ENCODE results near the gene ZNF236. TPM values are rescaled to one million over a fixed set of nuclear protein-coding genes. Genes with fewer than 3 reads are reported as not detected.
A peak's percentile ranks its signal among the peaks of the same experiment; 100 is the strongest.

Gene ZNF236
- total RNA-seq, 1 donor from 2014 or later = 9.7 TPM

DNA sequence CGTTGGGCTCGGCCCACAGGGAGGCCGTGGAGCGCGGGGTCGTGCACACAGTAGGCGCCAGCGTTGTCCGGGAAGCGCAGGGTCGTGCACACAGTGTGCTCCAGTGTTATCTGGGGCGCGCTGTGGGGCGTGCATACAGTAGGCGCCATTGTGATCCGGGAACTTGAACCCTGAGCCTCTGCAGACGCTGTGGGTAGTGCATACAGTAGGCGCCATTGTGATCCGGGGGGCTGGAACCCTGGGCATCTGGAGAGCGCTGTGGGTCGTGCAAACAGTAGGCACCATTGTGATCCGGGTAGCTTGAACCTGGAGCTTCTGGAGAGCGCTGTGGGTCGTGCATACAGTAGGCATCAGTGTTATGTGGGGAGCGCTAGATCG, 793 bp downstream of the ZNF236 start:
- Histone ChIP-seq H3K27ac (peak overlapping the region; percentile 70 to 92), H3K4me1 (peaks cover 0 to 11% of the 10 kb centered on the region in 2 donors), H3K27me3 (no peaks in the 10 kb centered on the region), H3K36me3 (no peaks in the 10 kb centered on the region), H3K9me3 (no peaks in the 10 kb centered on the region), H3K4me3 (peak overlapping the region; percentile 66 to 78)
- DNase-seq (ENCODE audit: low spot score in 2 of 2) = no peak
- intact Hi-C loops (cut with DNase I) = loop anchor here (2.0 to 10.0 kb wide), 6 partner anchors 20 to 1618 kb away; partner anchors contain the start of genes MBP and PTGR3
- no peak for TF ChIP-seq CTCF (IDR thresholded peaks at IDR 0.05)

GRCh38 chr18:76823587-76824011, 1.2 kb downstream of the ZNF236 start:
- intact Hi-C loops (cut with DNase I) = loop anchor here (2.0 to 10.0 kb wide), 6 partner anchors 21 to 1619 kb away; partner anchors contain the start of genes MBP and PTGR3
- H3K36me3 ChIP-seq = no peaks in the 10 kb centered on the region
- peak overlapping the region; percentile 70 to 92 for H3K27ac ChIP-seq
- no peaks in the 10 kb centered on the region for H3K27me3 ChIP-seq
- no peak for TF ChIP-seq CTCF (IDR thresholded peaks at IDR 0.05)
- DNase-seq (ENCODE audit: low spot score in 2 of 2) = no peak
- H3K4me3 ChIP-seq = peak overlapping the region; percentile 66 to 78
- H3K4me1 ChIP-seq = peaks cover 0 to 11% of the 10 kb centered on the region in 2 donors
- H3K9me3 ChIP-seq = no peaks in the 10 kb centered on the region

GRCh38 chr18:76824145-76824676, 1.9 kb downstream of the ZNF236 start:
- Histone ChIP-seq H3K9me3 (no peaks in the 10 kb centered on the region), H3K36me3 (no peaks in the 10 kb centered on the region), H3K27me3 (no peaks in the 10 kb centered on the region), H3K27ac (peak overlapping the region; percentile 70 to 92), H3K4me1 (peaks cover 0 to 11% of the 10 kb centered on the region in 2 donors), H3K4me3 (peak overlapping the region in 1 of 2 donors; percentile 78)
- no peak for TF ChIP-seq CTCF (IDR thresholded peaks at IDR 0.05)
- no peak for DNase-seq (ENCODE audit: low spot score in 2 of 2)
- intact Hi-C loops (cut with DNase I) = loop anchor here (5.0 to 10.0 kb wide), 5 partner anchors 243 to 1619 kb away; partner anchors contain the start of genes MBP and PTGR3

DNA sequence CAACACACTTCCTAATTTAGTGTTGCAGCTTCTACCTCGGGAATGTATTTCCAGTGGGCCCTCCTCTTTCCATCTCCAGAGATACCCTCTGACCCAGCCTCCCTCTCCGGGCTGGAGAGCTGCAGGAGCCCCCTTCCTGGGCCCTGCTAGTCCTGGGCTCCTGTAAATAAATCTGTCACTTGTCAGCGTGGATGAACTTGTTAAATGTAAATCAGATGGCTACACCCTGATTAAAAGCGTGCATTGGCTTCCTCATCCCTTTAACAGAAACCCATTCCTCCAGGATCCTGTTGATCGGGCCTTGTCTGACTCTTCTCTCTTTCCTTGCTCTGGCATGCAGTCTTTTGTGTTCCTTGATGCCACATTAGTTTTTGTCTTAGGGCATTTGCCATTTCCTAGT, 2.4 kb downstream of the ZNF236 start:
- TF ChIP-seq CTCF (IDR thresholded peaks at IDR 0.05) = no peak
- Histone ChIP-seq H3K27ac (peak overlapping the region; percentile 8 to 43), H3K4me1 (peaks cover 0 to 11% of the 10 kb centered on the region in 2 donors), H3K36me3 (no peaks in the 10 kb centered on the region), H3K4me3 (no peak overlapping the region), H3K9me3 (no peaks in the 10 kb centered on the region), H3K27me3 (no peaks in the 10 kb centered on the region)
- no peak for DNase-seq (ENCODE audit: low spot score in 2 of 2)
- intact Hi-C loops (cut with DNase I) = loop anchor here (5.0 to 10.0 kb wide), 5 partner anchors 243 to 1620 kb away; partner anchors contain the start of genes MBP and PTGR3

DNA sequence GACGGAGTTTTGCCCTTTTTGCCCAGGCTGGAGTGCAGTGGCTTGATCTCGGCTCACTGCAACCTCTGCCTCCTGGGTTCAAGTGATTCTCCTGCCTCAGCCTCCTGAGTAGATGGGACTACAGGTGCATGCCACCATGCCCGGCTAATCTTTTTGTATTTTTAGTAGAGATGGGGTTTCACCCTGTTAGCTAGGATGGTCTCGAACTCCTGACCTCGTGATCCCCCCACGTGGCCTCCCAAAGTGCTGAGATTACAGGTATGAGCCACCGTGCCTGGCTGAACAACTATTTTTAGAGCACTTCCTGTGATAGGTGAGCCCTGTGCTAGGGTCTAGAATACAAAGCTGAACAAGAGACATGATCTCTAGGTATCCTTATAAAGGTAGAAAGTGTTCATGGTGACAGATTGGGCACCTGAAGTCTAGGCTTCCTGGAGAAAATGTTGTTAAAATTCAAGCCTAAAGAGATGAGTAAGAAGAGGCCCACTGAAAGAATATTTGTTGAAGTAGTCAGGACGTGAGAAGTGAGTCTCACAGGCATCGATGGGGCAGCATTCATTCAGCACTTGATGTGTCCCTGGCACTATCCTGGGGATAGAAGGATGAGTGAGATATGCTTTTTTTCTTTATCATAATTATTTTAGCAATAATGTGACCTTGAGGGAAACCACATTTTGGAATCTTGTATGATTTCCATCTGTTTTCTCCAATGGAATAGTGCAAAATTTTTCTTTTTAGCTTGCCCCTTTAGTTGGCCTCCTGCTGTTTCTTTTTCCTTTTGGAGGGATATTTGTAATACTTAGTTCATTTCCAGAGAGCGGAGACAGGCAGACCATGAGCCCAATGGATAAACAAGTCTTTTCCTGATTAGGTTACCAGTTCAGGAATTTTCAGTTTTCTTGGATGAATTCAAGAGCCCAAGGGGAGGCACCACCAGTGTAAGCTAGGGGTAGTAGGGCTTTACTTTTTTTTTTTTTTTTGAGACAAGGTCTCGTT, 5.1 kb downstream of the ZNF236 start:
- DNase-seq (ENCODE audit: low spot score in 2 of 2) = no peak
- Histone ChIP-seq H3K27me3 (no peaks in the 10 kb centered on the region), H3K36me3 (no peaks in the 10 kb centered on the region), H3K4me3 (no peak overlapping the region), H3K4me1 (peaks cover 0 to 7% of the 10 kb centered on the region in 2 donors), H3K9me3 (no peaks in the 10 kb centered on the region), H3K27ac (peak overlapping the region; percentile 68 to 74)
- intact Hi-C loops (cut with DNase I) = loop anchor here (10.0 kb wide), 2 partner anchors 373 to 1623 kb away; partner anchors contain the start of gene PTGR3
- TF ChIP-seq CTCF (IDR thresholded peaks at IDR 0.05) = no peak

Measured in ascending aorta (tissue), 2 donors.